HG02885 (cell line): Measurements from ENCODE around the gene FARS2.
A peak's percentile ranks its signal among the peaks of the same experiment; 100 is the strongest.

Experiments
- ATAC-seq: cut with Tn5 transposase; IDR thresholded peaks from one replicate; pipeline ENCODE4 v1.9.1; 2021; ENCODE audit warnings: mild to moderate bottlenecking; ENCODE audit not compliant: unreplicated experiment, poor library complexity

The FARS2 gene

DNA sequence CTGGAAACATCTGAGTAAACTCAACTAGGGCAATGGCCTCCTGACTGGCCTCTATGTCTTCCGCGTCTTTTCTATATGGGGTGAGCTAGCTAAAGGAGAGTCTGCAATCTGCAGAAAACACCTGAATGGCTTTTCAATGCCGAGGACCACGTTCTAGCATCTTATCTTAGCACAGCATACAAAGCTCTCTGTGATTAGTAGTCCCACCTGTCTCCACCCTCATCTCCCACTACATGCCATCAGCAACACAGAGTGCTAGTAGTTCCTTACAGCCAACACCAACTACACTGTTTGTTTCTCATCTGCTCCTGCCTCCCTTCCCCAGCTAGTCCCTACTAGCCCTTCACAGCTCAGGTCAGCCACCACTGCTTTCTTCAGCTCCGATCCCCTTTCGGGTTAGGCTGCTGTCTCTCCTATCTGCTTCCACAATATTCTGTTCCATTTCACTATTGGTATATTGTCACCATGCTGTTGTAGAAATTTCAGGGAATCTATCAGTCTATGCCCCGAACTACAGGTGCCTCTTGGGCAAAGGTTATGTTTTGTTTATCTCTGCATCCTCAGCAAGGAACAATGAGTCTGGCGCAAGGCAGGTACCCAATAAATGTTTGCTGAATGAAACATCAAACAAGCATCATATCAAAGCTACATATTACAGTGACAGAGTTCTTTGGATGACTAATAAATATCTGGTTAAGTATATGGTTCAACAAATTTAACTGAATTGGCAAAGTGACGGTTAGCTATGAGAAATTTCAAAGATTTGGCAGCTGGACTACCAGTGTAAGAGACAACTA, 12.8 kb upstream of the FARS2 start:
- no peak for ATAC-seq

DNA sequence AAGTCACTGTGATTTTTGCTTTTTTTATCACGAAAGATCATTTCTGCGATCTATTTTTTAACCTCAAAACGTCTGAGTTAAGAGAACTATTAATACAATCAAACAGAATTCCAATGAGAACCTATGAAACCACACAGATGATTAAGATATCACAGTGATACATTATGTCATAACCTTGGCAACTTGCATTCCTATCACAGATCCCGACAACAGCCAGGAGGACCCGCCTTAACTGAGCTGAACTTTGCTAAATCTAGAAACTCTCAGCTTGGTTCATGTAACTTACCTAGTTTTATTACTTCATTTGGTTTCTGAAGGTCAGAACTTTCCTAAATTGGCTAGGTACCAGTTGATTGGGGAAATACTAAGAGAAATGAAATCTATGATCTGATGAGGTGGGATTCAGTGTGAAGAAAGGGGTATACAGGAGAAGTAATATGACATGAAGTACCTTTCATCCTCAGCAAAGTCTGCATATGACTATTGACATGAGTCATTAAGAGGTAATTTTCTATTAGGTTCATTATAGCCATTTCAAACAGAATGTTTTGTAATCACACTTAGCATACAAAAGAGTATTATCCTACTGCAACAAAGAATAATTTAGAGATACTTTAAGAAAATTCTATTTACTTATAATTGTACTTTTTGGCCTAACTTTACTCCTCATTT, 11.7 kb upstream of the FARS2 start:
- ATAC-seq, result no peak

DNA sequence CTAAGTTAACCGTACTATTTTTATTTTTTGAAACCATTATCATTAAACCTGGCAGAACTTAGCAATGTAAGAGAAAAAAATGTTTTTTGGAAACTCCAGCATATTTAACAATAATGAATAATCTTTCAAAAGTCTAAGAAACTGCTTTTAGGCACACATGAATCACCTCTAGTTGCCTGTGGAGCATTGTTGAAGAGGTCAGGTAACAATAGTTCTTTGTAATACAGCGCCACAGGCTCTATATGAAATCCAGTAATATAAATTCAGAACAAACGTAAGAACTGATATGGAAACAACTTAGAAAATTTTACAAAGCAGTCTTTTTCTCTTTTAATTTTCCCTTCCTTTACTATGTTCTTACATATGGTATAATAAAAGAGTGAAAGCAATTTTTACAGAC, 10.9 kb upstream of the FARS2 start:
- no peak for ATAC-seq

DNA sequence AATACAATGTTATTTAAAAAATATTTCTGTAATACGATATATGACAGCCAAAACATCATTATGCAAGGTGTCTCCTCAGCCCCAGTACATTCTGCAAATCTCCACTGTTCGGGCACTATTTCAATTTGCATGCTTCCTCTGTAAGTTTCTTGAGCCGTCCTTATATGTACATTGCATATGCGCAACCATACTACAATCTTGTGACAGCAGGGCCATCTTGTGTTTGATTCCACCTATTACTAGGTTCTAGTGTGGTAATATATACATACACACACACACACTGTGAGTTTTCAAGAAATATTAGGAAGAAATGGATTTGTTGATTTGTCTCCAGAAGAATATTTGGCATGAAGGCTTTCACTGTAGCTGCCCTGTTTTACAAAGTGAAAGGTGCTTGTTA, 10.4 kb upstream of the FARS2 start:
- no peak for ATAC-seq

DNA sequence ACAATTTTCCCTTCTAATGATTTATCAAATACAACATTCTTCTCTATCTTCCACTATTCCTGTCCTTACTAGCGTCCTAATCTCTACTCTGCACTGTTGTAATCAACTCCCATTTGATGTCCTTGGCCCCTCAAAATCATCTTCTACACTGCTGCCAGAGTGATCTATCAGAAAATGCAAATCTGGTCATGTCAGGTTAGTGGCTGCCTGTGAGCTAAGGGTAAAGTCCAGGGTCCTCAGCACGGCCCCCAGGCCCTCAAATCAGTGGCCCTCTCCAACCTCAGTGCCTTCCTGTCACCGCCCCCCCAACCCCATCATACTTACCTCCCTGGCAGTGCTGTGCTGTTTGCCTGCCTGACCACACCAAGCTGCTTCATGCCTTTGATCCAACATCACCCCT, 4.4 kb upstream of the FARS2 start:
- ATAC-seq, result no peak

DNA sequence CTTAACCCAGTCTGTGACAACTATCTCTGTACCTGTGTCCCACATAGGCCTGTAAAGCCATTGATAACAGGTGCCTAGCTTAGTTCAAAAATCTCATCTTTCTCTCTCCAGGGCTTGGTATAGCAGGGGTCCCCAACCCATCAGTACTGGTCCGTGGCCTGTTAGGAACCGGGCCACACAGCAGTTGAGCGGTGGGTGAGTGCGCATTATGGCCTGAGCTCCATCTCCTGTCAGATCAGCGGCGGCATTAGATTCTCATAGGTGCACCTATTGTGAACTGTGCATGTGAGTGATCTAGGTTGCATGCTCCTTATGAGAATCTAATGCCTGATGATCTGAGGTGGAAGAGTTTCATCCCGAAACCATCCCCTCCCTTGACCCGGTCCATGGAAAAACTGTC, 3.9 kb upstream of the FARS2 start:
- no peak for ATAC-seq

DNA sequence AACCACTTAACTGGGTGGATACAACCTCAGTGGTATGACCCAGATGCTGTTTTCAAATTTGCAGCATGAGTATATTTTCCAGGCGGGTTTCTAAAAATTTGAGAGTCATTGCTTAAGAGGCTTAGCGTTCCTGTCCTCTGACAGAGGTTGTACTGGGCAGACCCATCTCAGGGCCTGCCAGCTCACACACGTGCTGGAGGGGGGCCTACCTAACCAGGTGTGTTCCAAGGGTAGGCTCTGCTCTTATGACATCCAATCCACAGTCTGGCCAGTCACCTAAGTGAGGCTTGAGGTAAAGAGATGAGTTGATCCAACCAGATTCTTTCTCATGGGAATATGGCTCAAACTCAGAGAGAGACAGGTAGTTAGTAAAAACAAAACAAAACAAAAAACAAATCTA, 1.9 kb upstream of the FARS2 start:
- no peak for ATAC-seq

DNA sequence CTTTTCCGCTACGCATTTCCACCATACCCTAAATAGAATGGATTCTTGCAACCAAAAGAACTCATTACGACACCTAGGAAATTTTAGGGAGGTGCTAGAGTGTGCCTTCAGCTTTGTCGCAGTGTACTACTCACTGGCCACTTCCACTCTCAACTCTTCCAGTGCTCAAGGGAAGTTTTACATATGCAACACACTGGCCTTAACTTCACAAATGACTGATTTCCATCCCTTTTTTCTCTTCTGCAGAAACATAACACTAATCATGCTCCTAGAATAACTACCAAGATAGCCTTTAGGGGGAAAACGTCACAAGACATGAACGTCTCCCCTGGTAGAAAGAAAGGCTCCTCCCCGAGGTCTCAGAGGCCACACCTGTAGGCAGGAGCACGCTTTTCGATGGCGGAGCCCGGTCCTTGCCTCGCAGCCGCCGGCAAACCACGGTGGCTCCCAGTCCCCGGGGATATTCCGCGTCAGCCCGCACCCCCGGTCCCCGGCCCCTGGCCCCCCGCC, 1.1 kb upstream of the FARS2 start:
- peak; percentile 76 for ATAC-seq

DNA sequence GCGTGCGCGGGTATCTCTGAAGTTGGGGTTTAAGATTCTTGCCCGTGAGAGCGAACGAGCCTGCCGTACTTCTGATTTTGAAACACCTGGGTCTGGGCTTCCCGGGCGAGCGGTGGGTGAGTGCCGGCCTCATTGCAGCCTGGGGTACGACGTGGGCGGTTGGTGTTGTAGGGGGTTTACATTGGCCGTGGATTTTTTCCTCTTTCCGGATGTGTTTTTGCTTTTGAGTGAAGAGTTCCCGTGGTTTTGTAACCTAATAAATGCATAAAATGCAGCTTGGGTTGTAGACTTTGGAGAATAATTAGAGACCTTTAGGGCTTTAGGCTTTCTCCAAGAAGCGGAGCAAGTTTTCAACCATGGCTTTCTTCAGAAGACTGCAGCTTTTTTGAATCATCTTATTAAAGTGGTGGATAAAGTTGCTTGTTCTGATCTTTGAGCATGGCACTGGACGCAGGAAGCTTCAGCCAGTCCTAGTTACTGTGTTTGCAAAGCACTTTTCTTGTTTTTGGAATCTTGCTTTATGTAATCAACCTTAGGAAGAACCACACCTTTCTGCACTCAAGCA, 314 bp downstream of the FARS2 start:
- no peak for ATAC-seq

DNA sequence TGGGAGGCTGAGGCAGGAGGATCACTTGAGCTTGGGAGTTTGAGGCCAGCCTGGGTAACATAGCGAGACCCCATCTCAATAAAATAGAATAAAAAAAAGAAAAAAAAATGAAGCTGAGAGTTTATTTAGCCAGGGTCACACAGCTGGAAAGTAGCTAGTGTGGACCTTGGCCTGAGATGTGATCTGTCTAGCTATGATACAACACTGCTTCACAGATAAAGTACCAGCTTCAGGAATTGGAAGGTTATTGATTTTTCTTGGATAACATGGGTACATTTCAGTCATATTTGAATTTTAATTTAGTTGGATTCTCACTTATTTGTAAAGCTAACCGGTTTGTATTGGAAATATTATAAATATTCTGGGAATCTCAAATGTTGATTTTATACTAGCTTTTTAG, 5.1 kb downstream of the FARS2 start:
- ATAC-seq, result no peak

DNA sequence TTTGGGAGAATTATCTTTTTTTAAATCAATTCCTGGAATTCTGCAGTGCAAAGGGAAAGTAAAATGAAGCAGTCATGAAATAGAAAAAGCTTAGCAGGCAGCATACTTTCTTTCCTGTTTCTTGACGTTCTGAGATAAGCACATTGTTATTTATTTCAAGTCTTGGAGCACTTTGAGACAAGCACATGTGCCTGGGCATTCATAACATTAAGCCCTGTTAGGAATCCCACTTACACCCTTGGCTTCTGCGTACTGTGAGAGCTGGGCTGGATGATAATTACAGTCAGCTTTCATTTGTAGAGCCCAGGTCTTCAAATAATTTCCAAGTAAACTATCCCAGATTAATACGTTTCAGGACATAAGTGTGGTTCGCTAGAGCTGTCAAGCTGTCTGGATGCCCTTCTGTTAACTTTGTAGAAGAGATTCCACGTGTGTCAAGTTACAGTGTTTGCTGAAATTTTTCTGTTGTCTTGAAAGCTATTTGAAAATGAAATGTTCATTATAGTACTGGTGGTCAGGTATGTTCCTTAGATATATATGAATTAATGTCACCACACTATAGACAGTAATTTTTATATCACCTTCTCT, 8.9 kb downstream of the FARS2 start:
- ATAC-seq, result no peak

DNA sequence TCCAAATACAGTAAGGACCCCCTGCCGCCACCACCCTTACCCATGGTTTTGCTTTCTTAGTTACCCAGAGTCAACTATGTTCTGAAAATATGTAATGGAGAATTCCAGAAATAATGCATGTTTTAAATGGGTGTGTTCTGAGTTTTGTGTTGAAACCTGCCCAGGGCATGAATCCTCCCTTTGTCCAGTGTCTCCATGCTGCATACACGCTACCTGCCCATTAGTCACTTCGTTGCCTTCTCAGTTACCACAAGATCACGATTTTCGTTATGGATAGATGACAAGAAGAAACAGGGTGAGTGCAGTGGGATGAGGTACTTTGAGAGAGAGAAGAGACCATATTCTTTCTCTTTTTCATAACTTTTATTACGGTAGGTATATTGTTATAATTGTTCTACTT, 10.6 kb downstream of the FARS2 start:
- no peak for ATAC-seq

DNA sequence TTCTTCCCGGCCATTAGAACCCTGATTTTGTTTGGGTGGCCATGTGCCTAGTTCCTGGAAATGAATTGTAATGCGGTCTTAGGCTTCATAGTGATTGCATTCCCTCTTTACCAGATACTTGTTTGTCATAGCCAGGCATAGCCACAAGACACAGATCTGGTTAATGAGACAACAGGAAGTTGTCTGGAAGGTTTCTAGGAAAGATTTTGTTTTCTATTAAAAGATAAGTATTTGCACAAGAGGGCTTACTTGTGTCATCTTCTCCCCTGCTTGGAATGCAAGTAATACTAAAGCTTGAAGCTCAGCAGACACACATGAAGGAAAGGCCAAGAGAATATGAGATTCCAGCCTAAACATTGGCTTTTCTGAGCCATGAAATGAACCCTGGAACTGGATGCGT, 12.9 kb downstream of the FARS2 start:
- no peak for ATAC-seq

DNA sequence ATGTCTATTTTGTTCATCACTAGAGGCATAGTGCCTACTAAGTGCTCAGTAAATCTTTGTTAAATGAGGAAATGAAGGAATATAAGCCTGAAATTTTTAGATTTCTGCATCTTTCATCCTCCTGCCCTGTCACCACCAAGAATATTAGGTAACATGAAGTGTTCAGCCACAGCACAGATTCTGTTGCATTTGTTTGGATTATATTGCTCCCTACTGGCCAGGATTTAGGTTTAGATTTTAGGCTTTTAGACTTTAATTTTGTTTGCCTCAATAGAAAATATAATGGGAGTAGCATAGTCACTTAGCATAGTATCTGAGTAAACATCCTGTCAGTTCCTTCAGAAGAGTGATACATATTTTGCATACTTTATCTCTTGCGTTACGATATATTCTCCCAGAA, 14.2 kb downstream of the FARS2 start:
- no peak for ATAC-seq

DNA sequence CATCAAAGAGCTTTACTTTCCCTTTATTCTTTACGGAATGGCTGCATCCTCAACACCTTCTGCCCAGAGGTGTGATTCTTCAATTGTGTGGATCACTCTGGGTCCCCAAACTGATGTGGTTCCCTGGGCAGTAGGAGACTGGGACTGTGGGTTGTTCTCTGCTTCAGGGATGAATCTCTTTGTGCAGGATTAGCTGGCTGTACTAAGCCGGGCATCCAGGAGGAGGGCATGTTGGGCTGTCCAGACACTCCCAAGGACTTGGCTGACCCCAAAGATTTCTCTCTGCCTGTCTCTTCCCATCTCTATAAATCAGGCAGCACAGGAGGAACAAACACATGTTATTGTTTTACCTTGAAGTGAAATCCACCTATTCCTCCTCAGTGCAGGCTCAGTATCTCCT, 15.3 kb downstream of the FARS2 start:
- ATAC-seq, result no peak

DNA sequence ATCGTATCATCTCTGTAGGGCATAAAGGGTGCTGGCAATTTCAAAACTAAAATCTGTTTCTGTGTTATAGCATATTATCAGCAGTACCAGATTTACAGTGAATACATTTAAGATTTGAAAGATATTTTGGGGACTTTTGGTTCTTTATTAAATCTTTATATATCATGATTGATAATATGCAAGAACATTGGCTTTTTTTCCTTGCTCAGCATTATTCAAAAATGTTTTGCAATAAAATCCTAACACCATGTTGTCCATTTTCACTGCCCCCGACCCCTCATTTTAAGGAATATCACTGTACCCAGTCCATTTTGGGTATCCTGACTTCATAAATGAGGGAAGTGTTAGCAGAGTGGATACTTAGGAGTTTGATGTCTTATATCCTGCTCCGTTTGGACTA, 16.3 kb downstream of the FARS2 start:
- no peak for ATAC-seq

DNA sequence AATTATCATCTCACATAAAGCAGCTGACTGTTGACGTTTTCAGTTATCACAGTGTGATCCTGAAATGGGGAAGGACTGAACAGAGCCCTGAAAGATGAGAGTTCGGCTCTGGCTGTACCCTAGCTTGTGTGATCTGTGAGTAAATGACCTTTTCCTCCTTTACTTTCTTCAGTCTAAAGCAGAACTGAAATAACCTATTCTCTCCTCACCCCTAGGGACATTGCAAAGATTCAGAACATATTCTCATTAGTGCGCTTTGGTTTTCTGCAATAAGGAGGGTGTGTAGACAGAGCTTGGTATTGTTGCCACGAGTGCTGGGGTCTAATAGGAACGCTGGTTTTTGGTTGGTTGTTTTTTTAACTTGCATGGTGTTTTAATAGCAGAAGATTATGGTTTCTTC, 16.7 kb downstream of the FARS2 start:
- ATAC-seq, result peak; percentile 81

DNA sequence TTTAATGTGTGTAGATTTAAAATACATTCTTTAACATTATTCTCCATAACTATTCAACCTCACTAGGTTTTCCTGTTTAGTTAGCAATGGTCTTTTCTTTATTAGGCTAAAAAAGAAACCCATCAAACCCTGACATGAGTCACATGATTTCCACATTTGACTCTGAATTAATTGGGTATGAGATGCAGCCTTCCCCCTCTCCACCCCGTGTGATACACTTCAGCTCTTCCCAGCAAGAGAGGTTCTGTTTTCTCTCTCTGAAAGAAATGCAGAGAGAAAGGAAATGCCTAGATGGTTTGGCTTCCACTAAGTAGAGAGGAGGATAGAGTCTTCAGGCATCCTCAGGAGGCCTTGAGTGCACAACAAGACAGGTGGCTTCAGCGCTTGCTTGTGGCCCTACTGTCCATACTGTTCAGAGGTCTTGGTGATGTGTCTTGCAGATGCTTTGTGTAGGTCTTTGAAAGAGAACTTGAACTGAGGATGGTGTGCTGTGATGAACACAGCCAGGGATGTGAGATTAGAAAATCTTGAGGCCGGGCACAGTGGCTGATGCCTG, 17.3 kb downstream of the FARS2 start:
- no peak for ATAC-seq

DNA sequence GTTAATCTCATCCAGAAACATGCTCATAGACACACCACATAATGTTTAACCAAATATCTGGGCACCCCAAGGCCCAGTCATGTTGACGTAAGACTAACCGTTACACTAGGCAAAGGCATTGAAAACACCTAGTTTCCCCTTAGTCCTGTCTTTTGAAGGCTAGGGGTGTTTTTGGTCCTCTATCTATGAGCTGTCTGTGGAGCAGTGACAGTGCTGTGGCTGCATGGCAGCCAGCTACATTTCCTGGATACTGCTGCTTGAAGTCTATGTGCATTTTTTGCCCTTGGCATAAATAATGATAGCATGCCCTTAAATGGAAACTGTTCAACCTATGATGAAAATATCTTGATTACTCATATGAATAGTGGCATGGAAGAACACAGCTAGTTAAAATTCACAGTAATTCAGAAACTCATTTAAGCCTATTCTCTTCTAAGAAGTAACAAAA, 18.6 kb downstream of the FARS2 start:
- ATAC-seq, result no peak

DNA sequence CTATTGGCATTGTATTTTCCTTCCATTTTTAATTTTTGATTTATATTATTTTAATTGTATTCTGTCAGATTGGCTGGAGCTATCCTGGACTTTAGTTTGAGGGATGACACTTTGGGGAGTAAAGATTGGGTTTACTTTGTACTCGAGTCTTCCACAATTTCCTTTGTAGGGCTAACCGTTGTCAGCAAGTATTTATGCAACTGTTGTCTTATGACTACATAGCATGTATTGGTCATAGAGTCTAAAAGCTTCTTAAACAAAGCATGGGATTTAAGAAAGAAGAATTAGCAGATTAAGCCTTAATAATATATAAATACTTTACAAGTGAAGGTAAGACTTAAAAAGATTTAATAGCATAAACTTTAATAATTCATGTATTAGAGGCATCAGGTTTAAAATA, 19.6 kb downstream of the FARS2 start:
- ATAC-seq, result no peak

DNA sequence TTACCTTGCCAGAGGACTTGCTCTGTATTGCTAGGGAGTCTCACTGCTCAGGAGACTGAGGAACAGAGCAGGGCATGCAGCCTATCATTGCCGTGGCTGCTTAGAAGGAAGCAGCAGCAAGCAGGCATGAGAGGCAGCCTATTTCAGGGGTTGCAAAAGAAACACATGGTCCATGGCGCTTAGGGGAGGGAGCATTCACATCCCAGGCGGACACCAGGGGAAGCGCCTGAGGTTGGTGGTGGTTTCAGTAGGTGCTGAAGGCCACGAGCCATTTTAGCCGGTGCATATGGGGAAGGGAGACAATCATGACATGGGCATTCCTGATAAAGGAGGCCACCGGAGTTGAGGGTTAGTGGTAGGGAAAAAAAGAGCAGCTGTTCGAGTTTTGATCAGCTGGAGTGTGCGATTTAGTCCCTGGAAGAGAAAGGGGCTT, 20.9 kb downstream of the FARS2 start:
- no peak for ATAC-seq
